ENCODE data around the gene PNLDC1. TPM values are rescaled to one million over a fixed set of nuclear protein-coding genes. Genes with fewer than 3 reads are reported as not detected.
"Not testable (repeated sequence)": the region's sequence is repeated elsewhere in the genome, so short reads cannot be mapped to it uniquely, and the experiment has no call there.

The PNLDC1 gene
- total and polyA plus RNA-seq, 7 donors: 0.13 to 1.1 (median 0.71) TPM; not detected in 4

GRCh38 chr6:159862103-159862502 lies 62.0 kb downstream of the PNLDC1 start:
- 74 to 85% methylated on average over 5 of the region's 5 CpGs for WGBS, 2 donors
- no peak for DNase-seq
- H3K4me3 ChIP-seq: no peak overlapping the region
- H3K4me1 ChIP-seq: no peaks in the 10 kb centered on the region
- peaks cover 0 to 3% (median 0%) of the 10 kb centered on the region in 4 donors for H3K9me3 ChIP-seq
- no peaks in the 10 kb centered on the region for H3K36me3 ChIP-seq
- intact Hi-C loops (cut with DNase I): loop anchor here (10.0 kb wide), 2 partner anchors 83 to 163 kb away; no protein-coding TSS in a partner anchor
- no peak for TF ChIP-seq POLR2AphosphoS5 (IDR thresholded peaks at IDR 0.05)
- no peak for TF ChIP-seq POLR2A (IDR thresholded peaks at IDR 0.05)
- TF ChIP-seq EP300 (IDR thresholded peaks at IDR 0.05): no peak
- TF ChIP-seq, protein P1, sequence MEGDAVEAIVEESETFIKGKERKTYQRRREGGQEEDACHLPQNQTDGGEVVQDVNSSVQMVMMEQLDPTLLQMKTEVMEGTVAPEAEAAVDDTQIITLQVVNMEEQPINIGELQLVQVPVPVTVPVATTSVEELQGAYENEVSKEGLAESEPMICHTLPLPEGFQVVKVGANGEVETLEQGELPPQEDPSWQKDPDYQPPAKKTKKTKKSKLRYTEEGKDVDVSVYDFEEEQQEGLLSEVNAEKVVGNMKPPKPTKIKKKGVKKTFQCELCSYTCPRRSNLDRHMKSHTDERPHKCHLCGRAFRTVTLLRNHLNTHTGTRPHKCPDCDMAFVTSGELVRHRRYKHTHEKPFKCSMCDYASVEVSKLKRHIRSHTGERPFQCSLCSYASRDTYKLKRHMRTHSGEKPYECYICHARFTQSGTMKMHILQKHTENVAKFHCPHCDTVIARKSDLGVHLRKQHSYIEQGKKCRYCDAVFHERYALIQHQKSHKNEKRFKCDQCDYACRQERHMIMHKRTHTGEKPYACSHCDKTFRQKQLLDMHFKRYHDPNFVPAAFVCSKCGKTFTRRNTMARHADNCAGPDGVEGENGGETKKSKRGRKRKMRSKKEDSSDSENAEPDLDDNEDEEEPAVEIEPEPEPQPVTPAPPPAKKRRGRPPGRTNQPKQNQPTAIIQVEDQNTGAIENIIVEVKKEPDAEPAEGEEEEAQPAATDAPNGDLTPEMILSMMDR (IDR thresholded peaks at IDR 0.05): no peak
- no peaks in the 10 kb centered on the region for H3K27me3 ChIP-seq
- H3K27ac ChIP-seq: no peak overlapping the region

DNA sequence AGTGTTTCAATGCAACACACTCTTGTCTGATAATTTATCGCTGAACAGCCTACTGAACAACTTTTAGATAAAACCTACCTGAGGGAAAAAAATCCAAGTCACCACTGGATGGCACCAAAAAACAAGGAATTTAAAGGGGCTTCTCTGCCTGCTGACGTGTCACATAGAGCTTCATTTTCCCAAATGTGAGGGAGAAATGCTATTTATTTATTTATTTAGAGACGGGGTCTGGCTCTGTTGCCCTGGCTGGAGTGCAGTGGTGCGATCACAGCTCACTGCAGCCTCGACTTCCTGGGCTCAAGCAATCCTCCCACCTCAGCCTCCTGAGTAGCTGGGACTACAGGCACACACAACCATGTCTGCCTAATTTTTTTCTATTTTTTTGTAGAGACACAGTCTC lies 63.3 kb downstream of the PNLDC1 start:
- H3K27me3 ChIP-seq, H3K4me3 ChIP-seq, H3K36me3 ChIP-seq, H3K4me1 ChIP-seq, H3K9me3 ChIP-seq, H3K27ac ChIP-seq, DNase-seq: not testable (repeated sequence)
- intact Hi-C loops (cut with DNase I): loop anchor here (10.0 kb wide), 2 partner anchors 81 to 161 kb away; no protein-coding TSS in a partner anchor
- TF ChIP-seq, protein P1 (IDR thresholded peaks at IDR 0.05): peak in 2 of 4 experiments; percentile 18 to 26
- WGBS, 2 donors: 16 to 35% methylated on average over 5 of the region's 5 CpGs

- Histone ChIP-seq H3K27ac (no peak overlapping the region), H3K9me3 (no peaks in the 10 kb centered on the region), H3K4me1 (no peaks in the 10 kb centered on the region), H3K27me3 (no peaks in the 10 kb centered on the region), H3K36me3 (no peaks in the 10 kb centered on the region), H3K4me3 (no peak overlapping the region)
- WGBS, 2 donors: 89 to 92% methylated on average over 12 of the region's 12 CpGs
- TF ChIP-seq EP300 (IDR thresholded peaks at IDR 0.05) (no peak), POLR2AphosphoS5 (IDR thresholded peaks at IDR 0.05) (no peak), POLR2A (IDR thresholded peaks at IDR 0.05) (no peak)
- TF ChIP-seq, protein P1 (IDR thresholded peaks at IDR 0.05): no peak
- no peak for DNase-seq
- intact Hi-C loops (cut with DNase I): loop anchor here (10.0 kb wide), 2 partner anchors 79 to 159 kb away; no protein-coding TSS in a partner anchor
Observed at GRCh38 chr6:159865226-159865920, 65.3 kb downstream of the PNLDC1 start.

- no peak overlapping the region for H3K27ac ChIP-seq
- no peaks in the 10 kb centered on the region for H3K9me3 ChIP-seq
- H3K4me3 ChIP-seq: no peak overlapping the region
- no peaks in the 10 kb centered on the region for H3K36me3 ChIP-seq
- no peaks in the 10 kb centered on the region for H3K4me1 ChIP-seq
- DNase-seq: no peak
- WGBS, 2 donors: 86 to 89% methylated on average over 28 of the region's 28 CpGs
- intact Hi-C loops (cut with DNase I): loop anchor here (10.0 kb wide), 2 partner anchors 78 to 158 kb away; no protein-coding TSS in a partner anchor
- H3K27me3 ChIP-seq: no peaks in the 10 kb centered on the region
- TF ChIP-seq EP300 (IDR thresholded peaks at IDR 0.05): no peak
- no peak for TF ChIP-seq POLR2A (IDR thresholded peaks at IDR 0.05)
- no peak for TF ChIP-seq POLR2AphosphoS5 (IDR thresholded peaks at IDR 0.05)
- TF ChIP-seq, protein P1 (IDR thresholded peaks at IDR 0.05): no peak
Observed at GRCh38 chr6:159866286-159867247, 66.5 kb downstream of the PNLDC1 start.

Small RNA genes within 50 kb of the gene (small RNA-seq; reads per million reads assigned to genes)
- gene SNORA20 (29.7 to 93.8 (median 59.0) reads per million in 3 donors), gene SNORA29 (0 reads per million in 3 donors)

Other genes starting within 250 kb of the PNLDC1 start
- gene SOD2, start 107.0 kb upstream of the PNLDC1 start, total RNA-seq: 1,000 to 10,000 TPM in 1 of 4 donors, 100 to 1,000 TPM in 3; 171 to 1,498 (median 369) TPM
- 100 to 1,000 TPM; 221 to 631 (median 247) TPM for gene SOD2, start 107.0 kb upstream of the PNLDC1 start, polyA plus RNA-seq
- gene WTAP, start 72.8 kb upstream of the PNLDC1 start, total RNA-seq: 10 to 100 TPM; 64.5 to 93.8 (median 75.6) TPM
- 10 to 100 TPM; 55.9 to 76.1 (median 65.7) TPM for gene WTAP, start 72.8 kb upstream of the PNLDC1 start, polyA plus RNA-seq
- 10 to 100 TPM in 1 of 4 donors, 1 to 10 TPM in 3; 4.1 to 12.1 (median 5.2) TPM for gene ACAT2, start 38.2 kb upstream of the PNLDC1 start, total RNA-seq
- gene ACAT2, start 38.2 kb upstream of the PNLDC1 start, polyA plus RNA-seq: 10 to 100 TPM; 42.0 to 85.1 (median 79.3) TPM
- gene TCP1, start 10.7 kb upstream of the PNLDC1 start, total RNA-seq: 100 to 1,000 TPM; 117 to 123 (median 119) TPM
- gene TCP1, start 10.7 kb upstream of the PNLDC1 start, polyA plus RNA-seq: 100 to 1,000 TPM in 2 of 3 donors, 10 to 100 TPM in 1; 88.9 to 130 (median 114) TPM
- gene MRPL18, start 9.8 kb upstream of the PNLDC1 start, total RNA-seq: 100 to 1,000 TPM in 1 of 4 donors, 10 to 100 TPM in 3; 61.6 to 115 (median 86.3) TPM
- gene MRPL18, start 9.8 kb upstream of the PNLDC1 start, polyA plus RNA-seq: 10 to 100 TPM; 84.7 to 96.1 (median 92.0) TPM
- not detected for gene MAS1, start 90.7 kb downstream of the PNLDC1 start, total RNA-seq
- gene MAS1, start 90.7 kb downstream of the PNLDC1 start, polyA plus RNA-seq: under 1 TPM in 1 of 3 donors, not detected in 2; under 0.01 TPM
- 10 to 100 TPM; 34.6 to 80.9 (median 42.8) TPM for gene IGF2R, start 168.8 kb downstream of the PNLDC1 start, total RNA-seq
- 10 to 100 TPM in 2 of 3 donors, 1 to 10 TPM in 1; 3.6 to 43.7 (median 10.9) TPM for gene IGF2R, start 168.8 kb downstream of the PNLDC1 start, polyA plus RNA-seq

Measured in sigmoid colon (tissue), 7 donors.